EL (cell line): ENCODE measurements around the gene TNIP2.
"Not testable (repeated sequence)": the region's sequence is repeated elsewhere in the genome, so short reads cannot be mapped to it uniquely, and the experiment has no call there.

Experiments
- DNase-seq: peaks from one replicate; pipeline ENCODE4 v3.0.0-alpha.2; 2016

The TNIP2 gene

GRCh38 chr4:2767705-2768074 is 11.6 kb upstream of the TNIP2 start:
- DNase-seq: no peak

GRCh38 chr4:2767046-2767704 is 11.0 kb upstream of the TNIP2 start:
- no peak for DNase-seq

- no peak for DNase-seq
These were observed 9.8 kb upstream of the TNIP2 start for GRCh38 chr4:2765832-2766526.

- DNase-seq: no peak
These were observed 7.4 kb upstream of the TNIP2 start for GRCh38 chr4:2763511-2763967.

GRCh38 chr4:2762486-2763370 is 6.6 kb upstream of the TNIP2 start:
- DNase-seq: not testable (repeated sequence)

- no peak for DNase-seq
These were observed 5.9 kb upstream of the TNIP2 start for GRCh38 chr4:2762048-2762447.

GRCh38 chr4:2761035-2761923 is 5.1 kb upstream of the TNIP2 start:
- no peak for DNase-seq

- no peak for DNase-seq
These were observed 1.3 kb upstream of the TNIP2 start for GRCh38 chr4:2757426-2757825.

GRCh38 chr4:2756691-2757350 is 685 bp upstream of the TNIP2 start:
- no peak for DNase-seq

GRCh38 chr4:2754848-2755819 is 1.0 kb downstream of the TNIP2 start:
- no peak for DNase-seq

- no peak for DNase-seq
These were observed 2.7 kb downstream of the TNIP2 start for GRCh38 chr4:2753436-2753835.

- DNase-seq: no peak
These were observed 5.2 kb downstream of the TNIP2 start for GRCh38 chr4:2750719-2751605.

- no peak for DNase-seq
These were observed 9.0 kb downstream of the TNIP2 start for GRCh38 chr4:2746891-2747695.

- peak; percentile 85 for DNase-seq
These were observed 9.9 kb downstream of the TNIP2 start for GRCh38 chr4:2745981-2746806.

GRCh38 chr4:2745516-2745915 is 10.6 kb downstream of the TNIP2 start:
- no peak for DNase-seq

- no peak for DNase-seq
These were observed 11.4 kb downstream of the TNIP2 start for GRCh38 chr4:2744576-2745270.
